22Rv1 (cell line): ENCODE results near the gene GTPBP1.

ENCODE experiments used
- CTCF ChIP-seq: fragments of 450-650 bp; IDR thresholded peaks from 2 replicates; pipeline ENCODE4 v1.5.1; 2017; ENCODE audit warnings: mild to moderate bottlenecking
- ZFX ChIP-seq: fragments of 450-650 bp; IDR thresholded peaks from 2 replicates; pipeline ENCODE4 v1.6.1; 2017; ENCODE audit warnings: antibody characterized with exemption, borderline replicate concordance

- TF ChIP-seq CTCF (no peak), ZFX (no peak)
Observed at GRCh38 chr22:38689651-38690050, 16.1 kb upstream of the GTPBP1 start.
